ENCODE results near the gene SMC5.

GRCh38 chr9:70318002-70318401 lies 59.2 kb downstream of the SMC5 start:
- no peak; the same call in 1 of the 2 replicates for TF ChIP-seq CTCF (conservative IDR thresholded peaks at IDR 0.05)
- no peak for TF ChIP-seq ZFX (IDR thresholded peaks at IDR 0.05)

All from C4-2B (cell line).